Tibial nerve (tissue), 4 donors: ENCODE measurements around the gene SOS2. TPM values are rescaled to one million over a fixed set of nuclear protein-coding genes. Genes with fewer than 3 reads are reported as not detected.

Experiments used
- DNase-seq, 2 donors: peaks; one replicate each; pipeline ENCODE4 v3.0.0-alpha.2; 2019; ENCODE audit warnings: low spot score in 2 of 2
- H3K27ac ChIP-seq, 4 donors: fragments of 200-600 bp; sonication (generic) in 3 of 4; one replicate each; pipeline ENCODE4 v1.5.1; 2017 to 2019; ENCODE audit warnings: mild to moderate bottlenecking in 1 of 4
- H3K27me3 ChIP-seq, 2 donors: fragments of 200-600 bp; sonication (generic) in 1 of 2; one replicate each; pipeline versions ENCODE4 v1.5.1 to v1.6.0; 2017 to 2019
- H3K36me3 ChIP-seq, 3 donors: fragments of 200-600 bp; sonication (generic); one replicate each; pipeline ENCODE4 v1.5.1; 2018 to 2019
- H3K4me1 ChIP-seq, 4 donors: fragments of 200-600 bp; sonication (generic) in 3 of 4; one replicate each; pipeline ENCODE4 v1.5.1; 2017 to 2019
- H3K4me3 ChIP-seq, 4 donors: fragments of 200-600 bp; sonication (generic) in 3 of 4; one replicate each; pipeline ENCODE4 v1.5.1; 2017 to 2019; ENCODE audit warnings: mild to moderate bottlenecking in 1 of 4, moderate library complexity in 1 of 4
- H3K9me3 ChIP-seq, 4 donors: fragments of 200-600 bp; sonication (generic) in 3 of 4; one replicate each; pipeline ENCODE4 v1.5.1; 2017 to 2019
- EP300 ChIP-seq, 2 donors: sonication (generic); formaldehyde crosslinking; IDR thresholded peaks; one replicate each; pipeline ENCODE4 v1.6.1; 2017; ENCODE audit warnings: antibody characterized with exemption in 2 of 2, mild to moderate bottlenecking in 1 of 2
- POLR2A ChIP-seq, 2 donors: fragments of 450-650 bp; IDR thresholded peaks; one replicate each; pipeline ENCODE4 v1.6.1; 2017; ENCODE audit warnings: antibody characterized with exemption in 2 of 2, mild to moderate bottlenecking in 2 of 2, moderate library complexity in 2 of 2
- WGBS, 2 donors: methylation state at CpG; one replicate each; pipeline ENCODE4 v1.1.5; 2018; 5-methylcytosine and 5-hydroxymethylcytosine counted together
- total RNA-seq, 4 donors: library from RNA; depleted of rRNA; stranded (reverse); fragments of >200 nt; gene quantifications; one replicate each; pipeline ENCODE4 v1.1.0, GENCODE V29; 2016
- TF ChIP-seq, protein P1 (sequence below), 5 experiments: fragments of 200-600 bp in 3 of 5; fragments of 450-650 bp in 2 of 5; sonication (generic) in 3 of 5; IDR thresholded peaks; one replicate each; pipeline ENCODE4 v1.5.1; 2016 to 2019; ENCODE audit warnings: antibody characterized with exemption in 5 of 5, mild to moderate bottlenecking in 3 of 5, moderate library complexity in 2 of 5

The SOS2 gene
- total RNA-seq: 10 to 100 TPM; 30.9 to 41.5 (median 38.0) TPM

DNA sequence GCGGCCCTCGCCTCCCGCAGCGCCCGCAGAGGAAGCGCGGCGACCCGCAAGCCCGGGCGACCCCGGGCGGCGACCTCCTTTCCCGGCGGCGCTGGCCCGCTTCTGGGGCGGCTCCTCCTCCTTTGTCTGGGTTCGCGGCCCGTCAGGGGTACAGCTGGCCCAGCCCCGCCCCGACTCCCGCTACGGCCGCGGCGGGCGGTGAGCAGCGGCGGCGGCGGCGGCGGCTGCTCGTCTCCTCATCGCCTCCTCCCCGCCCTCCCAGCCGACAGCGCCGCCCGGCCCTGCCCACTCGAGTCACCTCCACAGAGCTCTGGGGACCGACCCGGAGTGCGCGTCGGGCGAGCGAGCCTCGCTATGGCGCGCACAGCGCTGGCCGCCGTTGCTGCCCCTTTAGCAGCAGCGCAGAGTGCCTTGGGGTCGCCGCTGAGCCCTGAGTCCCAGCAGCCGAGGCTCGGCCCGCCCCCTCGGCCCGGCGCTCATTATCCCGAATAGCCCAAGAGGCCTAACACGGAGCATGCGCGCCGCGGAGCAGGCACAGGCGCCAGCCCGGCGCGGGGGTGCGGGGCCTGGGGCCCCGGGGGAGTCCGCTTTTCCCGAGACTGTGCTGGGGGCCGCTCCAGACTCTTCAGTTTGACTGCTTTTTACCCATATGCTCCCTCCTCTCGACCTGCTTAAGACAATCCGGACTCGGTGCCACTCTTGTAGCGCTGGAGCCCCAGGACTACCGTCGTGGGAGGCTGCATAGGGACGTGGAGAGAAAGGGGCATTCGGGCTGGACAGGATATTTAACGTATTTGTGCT is at the start of gene SOS2:
Gene SOS2, minus strand, starts transcription at position 104 of the 801 bp plus-strand sequence. CDS start 295 bp downstream, outside the sequence.
- no peaks in the 10 kb centered on the region for H3K36me3 ChIP-seq
- no peaks in the 10 kb centered on the region for H3K27me3 ChIP-seq
- peak within 1 kb of the TSS; percentile 73 to 90 (median 84) for H3K4me3 ChIP-seq
- peaks cover 3 to 41% (median 19%) of the 10 kb centered on the region in 4 donors for H3K4me1 ChIP-seq
- TF ChIP-seq, protein P1, sequence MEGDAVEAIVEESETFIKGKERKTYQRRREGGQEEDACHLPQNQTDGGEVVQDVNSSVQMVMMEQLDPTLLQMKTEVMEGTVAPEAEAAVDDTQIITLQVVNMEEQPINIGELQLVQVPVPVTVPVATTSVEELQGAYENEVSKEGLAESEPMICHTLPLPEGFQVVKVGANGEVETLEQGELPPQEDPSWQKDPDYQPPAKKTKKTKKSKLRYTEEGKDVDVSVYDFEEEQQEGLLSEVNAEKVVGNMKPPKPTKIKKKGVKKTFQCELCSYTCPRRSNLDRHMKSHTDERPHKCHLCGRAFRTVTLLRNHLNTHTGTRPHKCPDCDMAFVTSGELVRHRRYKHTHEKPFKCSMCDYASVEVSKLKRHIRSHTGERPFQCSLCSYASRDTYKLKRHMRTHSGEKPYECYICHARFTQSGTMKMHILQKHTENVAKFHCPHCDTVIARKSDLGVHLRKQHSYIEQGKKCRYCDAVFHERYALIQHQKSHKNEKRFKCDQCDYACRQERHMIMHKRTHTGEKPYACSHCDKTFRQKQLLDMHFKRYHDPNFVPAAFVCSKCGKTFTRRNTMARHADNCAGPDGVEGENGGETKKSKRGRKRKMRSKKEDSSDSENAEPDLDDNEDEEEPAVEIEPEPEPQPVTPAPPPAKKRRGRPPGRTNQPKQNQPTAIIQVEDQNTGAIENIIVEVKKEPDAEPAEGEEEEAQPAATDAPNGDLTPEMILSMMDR (IDR thresholded peaks at IDR 0.05): peak in 3 of 5 experiments; percentile 6 to 57 (median 21)
- TF ChIP-seq POLR2A (IDR thresholded peaks at IDR 0.05) (peak; percentile 34 to 78), EP300 (IDR thresholded peaks at IDR 0.05) (peak in 1 of 2 donors; percentile 89)
- H3K27ac ChIP-seq: peak within 1 kb of the TSS; percentile 91 to 98 (median 98)
- no peaks in the 10 kb centered on the region for H3K9me3 ChIP-seq
- 0 to 1% methylated on average over 9 to 53 of the region's 90 CpGs for whole genome bisulfite sequencing, 2 donors
- peak; percentile 71 to 77 for DNase-seq

DNA sequence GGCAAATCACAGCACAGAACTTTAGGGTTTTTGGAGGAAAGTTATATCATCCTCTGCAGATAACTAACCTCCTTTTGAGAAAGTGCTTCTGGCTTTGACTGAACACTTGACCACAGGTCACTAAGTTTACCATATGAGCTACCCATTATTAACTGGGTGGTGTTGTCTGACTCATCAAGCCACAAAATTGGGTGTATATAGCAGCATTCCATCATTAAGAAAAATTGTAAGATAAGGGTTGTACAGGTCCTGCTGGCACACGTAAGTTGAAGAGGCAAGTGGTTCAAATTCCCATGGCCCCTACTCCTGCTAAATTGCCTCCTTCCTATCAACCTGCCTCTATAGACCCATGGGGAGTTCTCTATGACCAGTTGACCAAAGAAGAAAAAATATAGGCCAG is 41.1 kb upstream of the SOS2 start:
- Histone ChIP-seq H3K4me3 (no peak overlapping the region), H3K4me1 (no peaks in the 10 kb centered on the region), H3K36me3 (peaks cover 0 to 47% (median 4%) of the 10 kb centered on the region in 3 donors), H3K9me3 (no peaks in the 10 kb centered on the region), H3K27ac (no peak overlapping the region), H3K27me3 (no peaks in the 10 kb centered on the region)
- no peak for DNase-seq
- WGBS, 2 donors: 89 to 100% methylated on average over 1 of the region's 1 CpG
- TF ChIP-seq, protein P1 (IDR thresholded peaks at IDR 0.05): no peak

DNA sequence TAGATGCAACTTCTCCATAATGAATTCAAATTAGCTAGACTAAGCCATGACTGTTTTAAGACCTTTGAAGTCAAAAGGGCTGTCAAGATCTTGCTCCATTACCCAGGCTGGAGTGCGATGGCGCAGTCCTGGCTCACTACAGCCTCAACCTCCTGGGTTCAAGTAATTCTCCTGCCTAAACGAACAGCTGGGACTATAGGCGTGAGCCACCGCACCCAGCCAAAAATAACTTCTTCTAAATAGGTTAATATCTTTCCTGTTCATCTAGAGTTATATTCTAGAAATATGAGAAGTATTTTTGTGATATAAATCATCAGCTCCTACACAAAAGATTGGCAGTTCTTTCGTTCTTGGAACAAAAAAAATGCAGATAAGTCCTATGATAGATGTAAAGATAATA is 39.6 kb upstream of the SOS2 start:
- Histone ChIP-seq H3K27me3 (no peaks in the 10 kb centered on the region), H3K4me3 (no peak overlapping the region), H3K36me3 (peaks cover 0 to 42% (median 4%) of the 10 kb centered on the region in 3 donors), H3K4me1 (no peaks in the 10 kb centered on the region), H3K27ac (no peak overlapping the region), H3K9me3 (no peaks in the 10 kb centered on the region)
- WGBS, 2 donors: 89 to 91% methylated on average over 6 of the region's 6 CpGs
- TF ChIP-seq, protein P1 (IDR thresholded peaks at IDR 0.05): no peak
- TF ChIP-seq POLR2A (IDR thresholded peaks at IDR 0.05) (no peak), EP300 (IDR thresholded peaks at IDR 0.05) (no peak)
- no peak for DNase-seq

DNA sequence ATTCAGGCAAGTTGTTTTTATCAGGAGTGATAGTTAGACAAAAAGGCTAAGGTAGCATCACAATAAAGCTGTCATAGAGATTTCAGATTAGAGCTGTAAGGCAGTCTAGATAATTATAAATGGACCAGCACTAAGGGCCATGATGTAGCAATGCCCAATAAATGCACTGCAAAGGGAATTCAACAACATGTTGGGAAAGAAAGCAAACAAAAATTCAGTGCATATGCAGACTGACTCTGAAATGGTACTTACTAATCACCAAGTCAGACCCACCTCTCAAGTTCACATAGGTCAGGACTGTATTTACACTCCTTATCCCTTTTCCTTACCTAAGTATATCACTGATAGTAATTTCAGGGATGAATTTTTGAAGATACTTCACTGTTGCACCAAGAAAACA is 33.7 kb upstream of the SOS2 start:
- Histone ChIP-seq H3K27me3 (no peaks in the 10 kb centered on the region), H3K9me3 (no peaks in the 10 kb centered on the region), H3K36me3 (peaks cover 0 to 29% (median 4%) of the 10 kb centered on the region in 3 donors), H3K27ac (no peak overlapping the region), H3K4me3 (no peak overlapping the region), H3K4me1 (no peaks in the 10 kb centered on the region)
- DNase-seq: no peak
- TF ChIP-seq, protein P1 (IDR thresholded peaks at IDR 0.05): no peak

DNA sequence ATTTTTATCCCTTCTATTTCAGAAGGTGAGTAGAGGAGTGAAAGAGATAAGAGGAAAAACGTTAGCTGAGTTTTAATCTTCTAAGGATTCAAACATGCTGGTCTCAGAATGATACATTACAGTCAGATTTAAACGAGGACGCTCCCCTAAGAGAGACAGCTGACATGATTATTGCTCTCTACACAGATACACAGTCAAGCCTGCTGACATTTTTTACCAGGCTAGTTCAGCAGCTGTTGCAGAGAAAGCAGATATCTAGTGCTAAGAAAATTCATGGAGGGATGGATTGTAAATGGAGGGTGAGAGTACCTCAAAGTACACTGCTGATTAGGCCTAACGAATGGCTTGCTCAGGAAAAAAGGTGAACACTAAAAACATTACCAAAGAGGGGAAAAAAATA is 31.9 kb upstream of the SOS2 start:
- no peaks in the 10 kb centered on the region for H3K9me3 ChIP-seq
- no peak overlapping the region for H3K4me3 ChIP-seq
- TF ChIP-seq, protein P1 (IDR thresholded peaks at IDR 0.05): no peak
- no peak for TF ChIP-seq EP300 (IDR thresholded peaks at IDR 0.05)
- TF ChIP-seq POLR2A (IDR thresholded peaks at IDR 0.05): no peak
- no peak overlapping the region for H3K27ac ChIP-seq
- H3K36me3 ChIP-seq: peaks cover 0 to 19% (median 0%) of the 10 kb centered on the region in 3 donors
- no peak for DNase-seq
- no peaks in the 10 kb centered on the region for H3K27me3 ChIP-seq
- H3K4me1 ChIP-seq: no peaks in the 10 kb centered on the region
- WGBS, 2 donors: 79 to 84% methylated on average over 4 of the region's 4 CpGs
